Mucosa of rectum (tissue), 2 donors: ENCODE data around the gene MUC2.
A peak's percentile ranks its signal among the peaks of the same experiment; 100 is the strongest.
"Not testable (repeated sequence)": the region's sequence is repeated elsewhere in the genome, so short reads cannot be mapped to it uniquely, and the experiment has no call there.

Experiments used
- H3K27ac ChIP-seq, 2 donors: one replicate each; pipeline ENCODE4 v1.7.0; 2013; ENCODE audit warnings: inconsistent platforms in 2 of 2, low read depth in 2 of 2, low read length in 2 of 2
- H3K27me3 ChIP-seq, 2 donors: one replicate each; pipeline ENCODE4 v1.7.0; 2013; ENCODE audit warnings: low read length in 2 of 2; ENCODE audit not compliant: control insufficient read depth in 2 of 2, insufficient read depth in 2 of 2
- H3K36me3 ChIP-seq, 2 donors: one replicate each; pipeline ENCODE4 v1.7.0; 2013; ENCODE audit warnings: low read length in 2 of 2; ENCODE audit not compliant: control insufficient read depth in 2 of 2, insufficient read depth in 2 of 2
- H3K4me1 ChIP-seq, 2 donors: one replicate each; pipeline ENCODE4 v1.7.0; 2013; ENCODE audit warnings: low read length in 2 of 2, mild to moderate bottlenecking in 1 of 2; ENCODE audit not compliant: control insufficient read depth in 2 of 2, insufficient read depth in 2 of 2
- H3K4me3 ChIP-seq, 2 donors: one replicate each; pipeline ENCODE4 v1.7.0; 2013; ENCODE audit warnings: low read length in 2 of 2
- H3K9ac ChIP-seq, 2 donors: one replicate each; pipeline ENCODE4 v1.7.0; 2013; ENCODE audit warnings: low read length in 2 of 2, low read depth in 1 of 2, mild to moderate bottlenecking in 1 of 2
- H3K9me3 ChIP-seq, 2 donors: one replicate each; pipeline ENCODE4 v1.7.0; 2013; ENCODE audit warnings: low read length in 2 of 2; ENCODE audit not compliant: control insufficient read depth in 2 of 2
- donor health status: healthy.
- donor health status: Normal muscosa, but diverticular disease.

MUC2 gene

GRCh38 chr11:1107316-1108245 lies 32.9 kb downstream of the MUC2 start:
- no peaks in the 10 kb centered on the region for H3K27me3 ChIP-seq
- H3K27ac ChIP-seq, result no peak overlapping the region
- no peaks in the 10 kb centered on the region for H3K4me1 ChIP-seq
- H3K9ac ChIP-seq, result no peak overlapping the region
- no peak overlapping the region for H3K4me3 ChIP-seq
- H3K9me3 ChIP-seq, result no peaks in the 10 kb centered on the region
- peaks cover 0 to 10% of the 10 kb centered on the region in 2 donors for H3K36me3 ChIP-seq

GRCh38 chr11:1108246-1108900 lies 33.7 kb downstream of the MUC2 start:
- Histone ChIP-seq H3K36me3 (peaks cover 0 to 10% of the 10 kb centered on the region in 2 donors), H3K9me3 (no peaks in the 10 kb centered on the region), H3K27me3 (no peaks in the 10 kb centered on the region), H3K9ac (no peak overlapping the region), H3K4me3 (no peak overlapping the region), H3K27ac (no peak overlapping the region), H3K4me1 (no peaks in the 10 kb centered on the region)

- Histone ChIP-seq H3K9me3 (no peaks in the 10 kb centered on the region), H3K4me1 (no peaks in the 10 kb centered on the region), H3K9ac (no peak overlapping the region), H3K4me3 (no peak overlapping the region), H3K27ac (no peak overlapping the region), H3K36me3 (peaks cover 0 to 7% of the 10 kb centered on the region in 2 donors), H3K27me3 (no peaks in the 10 kb centered on the region)
Observed at GRCh38 chr11:1109101-1109917, 34.6 kb downstream of the MUC2 start.

GRCh38 chr11:1109918-1110705 lies 35.4 kb downstream of the MUC2 start:
- Histone ChIP-seq H3K4me1 (no peaks in the 10 kb centered on the region), H3K36me3 (peaks cover 0 to 7% of the 10 kb centered on the region in 2 donors), H3K9me3 (no peaks in the 10 kb centered on the region), H3K27ac (no peak overlapping the region), H3K9ac (no peak overlapping the region), H3K27me3 (no peaks in the 10 kb centered on the region), H3K4me3 (no peak overlapping the region)

- Histone ChIP-seq H3K4me3 (no peak overlapping the region), H3K27ac (no peak overlapping the region), H3K27me3 (no peaks in the 10 kb centered on the region), H3K9me3 (no peaks in the 10 kb centered on the region), H3K4me1 (no peaks in the 10 kb centered on the region), H3K9ac (no peak overlapping the region), H3K36me3 (peaks cover 0 to 4% of the 10 kb centered on the region in 2 donors)
Observed at GRCh38 chr11:1111545-1112212, 37.0 kb downstream of the MUC2 start.

GRCh38 chr11:1112351-1113191 lies 37.9 kb downstream of the MUC2 start:
- Histone ChIP-seq H3K36me3 (no peaks in the 10 kb centered on the region), H3K27me3 (no peaks in the 10 kb centered on the region), H3K4me3 (no peak overlapping the region), H3K4me1 (no peaks in the 10 kb centered on the region), H3K27ac (peak overlapping the region; percentile 9 to 15), H3K9ac (no peak overlapping the region), H3K9me3 (no peaks in the 10 kb centered on the region)

- Histone ChIP-seq H3K4me3 (no peak overlapping the region), H3K27ac (no peak overlapping the region), H3K9ac (no peak overlapping the region), H3K9me3 (no peaks in the 10 kb centered on the region), H3K4me1 (no peaks in the 10 kb centered on the region), H3K27me3 (no peaks in the 10 kb centered on the region), H3K36me3 (no peaks in the 10 kb centered on the region)
Observed at GRCh38 chr11:1113405-1114201, 38.9 kb downstream of the MUC2 start.

- H3K9ac ChIP-seq, H3K4me1 ChIP-seq, H3K36me3 ChIP-seq, H3K27me3 ChIP-seq, H3K27ac ChIP-seq, H3K9me3 ChIP-seq, H3K4me3 ChIP-seq: not testable (repeated sequence)
Observed at GRCh38 chr11:1115292-1115691, 40.6 kb downstream of the MUC2 start.
